Keratinocyte (primary cell): Measurements from ENCODE around the gene MSI2. TPM values are rescaled to one million over a fixed set of nuclear protein-coding genes. Genes with fewer than 3 reads are reported as not detected.
A peak's percentile ranks its signal among the peaks of the same experiment; 100 is the strongest.

Experiments used
- DNase-seq: peaks from one replicate; pipeline ENCODE4 v3.0.0-alpha.2; 2011; ENCODE audit warnings: low read depth, missing footprints, low spot score
- FAIRE-seq: peaks from 2 replicates; lab custom pipeline; 2011; peaks lifted over from hg19 to GRCh38; lab: Jason Lieb, UNC
- H2AFZ ChIP-seq: 2 replicates; pipeline ENCODE4 v1.6.0; 2012; ENCODE audit warnings: low read length, control low read depth, inconsistent platforms; ENCODE audit not compliant: control insufficient read depth
- H3K27ac ChIP-seq: 2 replicates; pipeline ENCODE4 v1.5.1; 2011; ENCODE audit warnings: low read length; ENCODE audit not compliant: control insufficient read depth, insufficient read depth
- H3K27me3 ChIP-seq: 3 replicates; pipeline ENCODE4 v1.6.0; 2011; ENCODE audit warnings: low read length; ENCODE audit not compliant: control insufficient read depth, insufficient read depth; ENCODE audit errors: extremely low read depth
- H3K36me3 ChIP-seq, 2 experiments: 2 replicates in 1 of 2; 3 replicates in 1 of 2; pipeline ENCODE4 v1.5.1; 2011; ENCODE audit warnings: low read length in 2 of 2, mild to moderate bottlenecking in 1 of 2; ENCODE audit not compliant: control insufficient read depth in 2 of 2, insufficient read depth in 2 of 2; ENCODE audit errors: extremely low read depth in 1 of 2
- H3K4me1 ChIP-seq: 3 replicates; pipeline ENCODE4 v1.5.1; 2011; ENCODE audit warnings: low read length; ENCODE audit not compliant: control insufficient read depth, insufficient read depth; ENCODE audit errors: extremely low read depth
- H3K4me2 ChIP-seq: 3 replicates; pipeline ENCODE4 v1.6.0; 2011; ENCODE audit warnings: low read depth, low read length; ENCODE audit not compliant: control insufficient read depth, insufficient read depth; ENCODE audit errors: extremely low read depth
- H3K4me3 ChIP-seq, 3 experiments: fragments of 200-600 bp in 1 of 3; sonication (generic) in 1 of 3; 2 replicates in 2 of 3; 3 replicates in 1 of 3; pipeline ENCODE4 v1.5.1; 2011 to 2016; ENCODE audit warnings: low read length in 3 of 3, mild to moderate bottlenecking in 3 of 3, control low read depth in 2 of 3, inconsistent platforms in 1 of 3, low read depth in 1 of 3, mixed read lengths in 1 of 3, mixed run types in 1 of 3, moderate library complexity in 1 of 3; ENCODE audit not compliant: control insufficient read depth in 2 of 3, insufficient read depth in 2 of 3; ENCODE audit errors: extremely low read depth in 1 of 3
- H3K79me2 ChIP-seq: 2 replicates; pipeline ENCODE4 v1.6.0; 2012; ENCODE audit warnings: low read length; ENCODE audit not compliant: control insufficient read depth, insufficient read depth
- H3K9ac ChIP-seq: 3 replicates; pipeline ENCODE4 v1.6.0; 2011; ENCODE audit warnings: low read length; ENCODE audit not compliant: control insufficient read depth, insufficient read depth; ENCODE audit errors: extremely low read depth
- H3K9me1 ChIP-seq: 3 replicates; pipeline ENCODE4 v1.6.0; 2011; ENCODE audit warnings: low read length; ENCODE audit not compliant: control insufficient read depth, insufficient read depth; ENCODE audit errors: extremely low read depth
- H3K9me3 ChIP-seq: 2 replicates; pipeline ENCODE4 v1.5.1; 2012; ENCODE audit warnings: low read depth, low read length; ENCODE audit not compliant: control insufficient read depth
- H4K20me1 ChIP-seq: 3 replicates; pipeline ENCODE4 v1.6.0; 2011; ENCODE audit warnings: low read length; ENCODE audit not compliant: control insufficient read depth, insufficient read depth; ENCODE audit errors: extremely low read depth
- EZH2 ChIP-seq: IDR thresholded peaks from one replicate; pipeline ENCODE4 v1.6.1; 2012; ENCODE audit warnings: inconsistent platforms, mild to moderate bottlenecking, low read length, moderate library complexity
- dilution Hi-C: fragments of 300-500 bp; cut with MboI; formaldehyde crosslinking; loops from one replicate; pipeline ENCODE4 v1.7.0; 2020; ENCODE audit warnings: low sequenced_read_pairs; ENCODE audit not compliant: extremely low pct_ligation_motif_present
- polyA plus RNA-seq, 5 experiments: library from polyadenylated mRNA; depleted of rRNA in 3 of 5; stranded (reverse) in 3 of 5; stranded (forward) in 1 of 5; unstranded in 1 of 5; fragments of >200 nt; gene quantifications; 1 replicate in 1 of 5; 2 replicates in 3 of 5; 3 replicates in 1 of 5; pipeline versions ENCODE4 v1.2.1 to v1.2.3, GENCODE V29; 2011 to 2012; ENCODE audit warnings: missing spikeins in 2 of 5, low read depth in 1 of 5, low replicate concordance in 1 of 5
- TF ChIP-seq, protein P1 (sequence below), 3 experiments: IDR thresholded peaks in 1 of 3; conservative IDR thresholded peaks in 1 of 3; optimal IDR thresholded peaks in 1 of 3; 2 replicates in 2 of 3; 3 replicates in 1 of 3; pipeline versions ENCODE3 to v1.5.1; 2011; ENCODE audit warnings: low read length in 3 of 3, mild to moderate bottlenecking in 3 of 3, moderate library complexity in 2 of 3, control low read depth in 1 of 3, inconsistent platforms in 1 of 3; ENCODE audit not compliant: insufficient read depth in 2 of 3; ENCODE audit errors: extremely low read depth in 1 of 3

Gene MSI2
- polyA plus RNA-seq, 1 donor (not counting 4 experiments of a cell fraction or from before 2014, with no cell fraction given) = 22.3 TPM

GRCh38 chr17:57530026-57530425 lies 273.7 kb downstream of the MSI2 start:
- H3K4me2 ChIP-seq = no peak overlapping the region
- dilution Hi-C loops = no loop called here
- no peak for TF ChIP-seq EZH2
- TF ChIP-seq, protein P1, sequence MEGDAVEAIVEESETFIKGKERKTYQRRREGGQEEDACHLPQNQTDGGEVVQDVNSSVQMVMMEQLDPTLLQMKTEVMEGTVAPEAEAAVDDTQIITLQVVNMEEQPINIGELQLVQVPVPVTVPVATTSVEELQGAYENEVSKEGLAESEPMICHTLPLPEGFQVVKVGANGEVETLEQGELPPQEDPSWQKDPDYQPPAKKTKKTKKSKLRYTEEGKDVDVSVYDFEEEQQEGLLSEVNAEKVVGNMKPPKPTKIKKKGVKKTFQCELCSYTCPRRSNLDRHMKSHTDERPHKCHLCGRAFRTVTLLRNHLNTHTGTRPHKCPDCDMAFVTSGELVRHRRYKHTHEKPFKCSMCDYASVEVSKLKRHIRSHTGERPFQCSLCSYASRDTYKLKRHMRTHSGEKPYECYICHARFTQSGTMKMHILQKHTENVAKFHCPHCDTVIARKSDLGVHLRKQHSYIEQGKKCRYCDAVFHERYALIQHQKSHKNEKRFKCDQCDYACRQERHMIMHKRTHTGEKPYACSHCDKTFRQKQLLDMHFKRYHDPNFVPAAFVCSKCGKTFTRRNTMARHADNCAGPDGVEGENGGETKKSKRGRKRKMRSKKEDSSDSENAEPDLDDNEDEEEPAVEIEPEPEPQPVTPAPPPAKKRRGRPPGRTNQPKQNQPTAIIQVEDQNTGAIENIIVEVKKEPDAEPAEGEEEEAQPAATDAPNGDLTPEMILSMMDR (optimal IDR thresholded peaks at IDR 0.05 in 1 of 3, IDR thresholded peaks at IDR 0.05 in 1 of 3, conservative IDR thresholded peaks at IDR 0.05 in 1 of 3; ENCODE audit: extremely low read depth in 1 of 3, insufficient read depth in 2 of 3, low read length in 3 of 3) = no peak

DNA sequence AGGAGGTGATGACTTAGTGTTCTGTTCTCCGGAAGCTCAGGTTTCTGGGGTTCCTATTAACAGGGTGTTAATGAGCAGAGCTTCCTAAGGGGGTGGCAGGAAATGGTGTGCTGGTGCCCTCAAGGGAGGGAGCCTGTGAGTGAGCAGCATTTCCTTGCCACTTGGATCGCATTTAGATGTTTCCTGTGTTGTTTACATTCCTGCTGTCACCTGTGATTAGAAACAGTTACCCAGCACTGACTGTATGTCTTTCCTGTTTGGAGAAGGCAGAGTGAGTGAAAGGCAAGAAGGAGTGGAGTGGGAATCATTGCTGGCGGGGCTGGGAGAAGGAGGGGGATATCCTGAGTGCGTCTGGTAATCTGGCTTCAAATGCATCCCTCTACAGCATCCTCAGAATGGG lies 274.2 kb downstream of the MSI2 start:
- Histone ChIP-seq H4K20me1 (no peaks in the 10 kb centered on the region), H3K27me3 (no peaks in the 10 kb centered on the region), H3K4me3 (no peak overlapping the region), H3K27ac (no peak overlapping the region), H3K9ac (no peak overlapping the region), H3K4me1 (no peaks in the 10 kb centered on the region), H2AFZ (no peak overlapping the region), H3K9me3 (no peaks in the 10 kb centered on the region), H3K79me2 (no peaks in the 10 kb centered on the region), H3K9me1 (no peaks in the 10 kb centered on the region), H3K4me2 (no peak overlapping the region), H3K36me3 (no peaks in the 10 kb centered on the region)
- TF ChIP-seq, protein P1 (optimal IDR thresholded peaks at IDR 0.05 in 1 of 3, IDR thresholded peaks at IDR 0.05 in 1 of 3, conservative IDR thresholded peaks at IDR 0.05 in 1 of 3; ENCODE audit: extremely low read depth in 1 of 3, insufficient read depth in 2 of 3, low read length in 3 of 3) = peak in 1 of 3 experiments; percentile 29
- no peak for TF ChIP-seq EZH2
- FAIRE-seq (no peak), DNase-seq (no peak)
- dilution Hi-C loops = no loop called here

More at GRCh38 chr17:57530026-57530425, 273.7 kb downstream of the MSI2 start:
- Histone ChIP-seq H3K27me3 (no peaks in the 10 kb centered on the region), H3K9me1 (no peaks in the 10 kb centered on the region), H3K79me2 (no peaks in the 10 kb centered on the region), H3K4me1 (no peaks in the 10 kb centered on the region), H3K9me3 (no peaks in the 10 kb centered on the region), H3K36me3 (no peaks in the 10 kb centered on the region), H3K4me3 (no peak overlapping the region), H3K9ac (no peak overlapping the region), H4K20me1 (no peaks in the 10 kb centered on the region), H3K27ac (no peak overlapping the region), H2AFZ (no peak overlapping the region)
- no peak for DNase-seq
- FAIRE-seq = no peak
